OCI-LY1 (cell line): Measurements from ENCODE around the gene SAMD8.

Experiments
- H2AFZ ChIP-seq: fragments of 200-600 bp; sonication (generic), shearing (Covaris generic); 2 replicates; pipeline ENCODE4 v1.6.0; 2014; ENCODE audit warnings: antibody characterized with exemption, mild to moderate bottlenecking, low read length
- H3F3A ChIP-seq: fragments of 200-600 bp; sonication (generic), shearing (Covaris generic); 2 replicates; pipeline ENCODE4 v1.6.0; 2014; ENCODE audit warnings: mild to moderate bottlenecking, antibody characterized with exemption, low read length, moderate library complexity; ENCODE audit not compliant: insufficient read depth
- H3K27ac ChIP-seq: fragments of 200-600 bp; sonication (generic); 2 replicates; pipeline ENCODE4 v1.5.1; 2014; ENCODE audit warnings: low read length, mixed run types, mild to moderate bottlenecking, low read depth; ENCODE audit not compliant: poor library complexity, severe bottlenecking
- H3K27me3 ChIP-seq: fragments of 200-600 bp; sonication (generic); 2 replicates; pipeline ENCODE4 v1.6.0; 2014; ENCODE audit warnings: antibody characterized with exemption, mild to moderate bottlenecking, low read length, moderate library complexity; ENCODE audit not compliant: insufficient read depth
- H3K36me3 ChIP-seq: fragments of 200-600 bp; sonication (generic); 2 replicates; pipeline ENCODE4 v1.6.1; 2014; ENCODE audit warnings: mild to moderate bottlenecking, antibody characterized with exemption, low read length, moderate library complexity, mixed read lengths; ENCODE audit not compliant: insufficient read depth
- H3K4me1 ChIP-seq: fragments of 200-600 bp; sonication (generic); 2 replicates; pipeline ENCODE4 v1.5.1; 2014; ENCODE audit warnings: mild to moderate bottlenecking, low read length, moderate library complexity; ENCODE audit not compliant: insufficient read depth, severe bottlenecking
- H3K4me2 ChIP-seq: fragments of 200-600 bp; sonication (generic), shearing (Covaris generic); 2 replicates; pipeline ENCODE4 v1.6.1; 2014; ENCODE audit warnings: low read length
- H3K4me3 ChIP-seq: fragments of 200-600 bp; sonication (generic); 2 replicates; pipeline ENCODE4 v1.5.1; 2014; ENCODE audit warnings: low read length, low read depth, mild to moderate bottlenecking, mixed read lengths; ENCODE audit not compliant: poor library complexity, severe bottlenecking
- H3K79me2 ChIP-seq: fragments of 200-600 bp; shearing (Covaris generic); 2 replicates; pipeline ENCODE4 v1.6.1; 2016; ENCODE audit warnings: mixed run types, low read length, mixed read lengths; ENCODE audit not compliant: insufficient read depth
- H3K9ac ChIP-seq: fragments of 200-600 bp; sonication (generic), shearing (Covaris generic); 2 replicates; pipeline ENCODE4 v1.6.1; 2014; ENCODE audit warnings: mild to moderate bottlenecking, low read length, mixed read lengths
- H3K9me2 ChIP-seq: fragments of 200-600 bp; sonication (generic), shearing (Covaris generic); 2 replicates; pipeline ENCODE4 v1.6.1; 2014; ENCODE audit warnings: low read depth, mild to moderate bottlenecking, low read length, mixed read lengths
- H3K9me3 ChIP-seq: fragments of 200-600 bp; shearing (Covaris generic); 2 replicates; pipeline ENCODE4 v1.6.1; 2014; ENCODE audit warnings: low read length, mixed read lengths
- H4K20me1 ChIP-seq: fragments of 200-600 bp; sonication (generic), shearing (Covaris generic); 2 replicates; pipeline ENCODE4 v1.6.0; 2016; ENCODE audit warnings: mild to moderate bottlenecking, low read length; ENCODE audit not compliant: insufficient read depth
- CTCF ChIP-seq: fragments of 200-600 bp; sonication (generic), shearing (Covaris generic); IDR thresholded peaks from 2 replicates; pipeline ENCODE4 v1.5.1; 2017; ENCODE audit warnings: mild to moderate bottlenecking, antibody characterized with exemption, low read length, moderate library complexity, mixed read lengths
- EZH2 ChIP-seq: fragments of 200-600 bp; sonication (generic), shearing (Covaris generic); IDR thresholded peaks from 2 replicates; pipeline ENCODE4 v1.8.0; 2017; ENCODE audit warnings: borderline replicate concordance, mixed run types, mild to moderate bottlenecking, antibody characterized with exemption, low read length, moderate library complexity, mixed read lengths

Gene SAMD8

GRCh38 chr10:75100764-75101291 lies 10.6 kb upstream of the SAMD8 start:
- H3K9me3 ChIP-seq: no peaks in the 10 kb centered on the region
- no peak overlapping the region for H2AFZ ChIP-seq
- TF ChIP-seq CTCF (no peak), EZH2 (no peak)
- H3K4me3 ChIP-seq: no peak overlapping the region
- H3K79me2 ChIP-seq: no peaks in the 10 kb centered on the region
- no peaks in the 10 kb centered on the region for H3K36me3 ChIP-seq
- H4K20me1 ChIP-seq: no peaks in the 10 kb centered on the region
- H3K4me2 ChIP-seq: no peak overlapping the region
- no peaks in the 10 kb centered on the region for H3K27me3 ChIP-seq
- H3K9ac ChIP-seq: no peak overlapping the region
- no peaks in the 10 kb centered on the region for H3K9me2 ChIP-seq
- H3K27ac ChIP-seq: no peak overlapping the region
- H3K4me1 ChIP-seq: no peaks in the 10 kb centered on the region
- no peaks in the 10 kb centered on the region for H3F3A ChIP-seq

- Histone ChIP-seq H4K20me1 (no peaks in the 10 kb centered on the region), H3K36me3 (no peaks in the 10 kb centered on the region), H3K9me2 (no peaks in the 10 kb centered on the region), H3K4me2 (no peak overlapping the region), H3K4me3 (no peak overlapping the region), H3K79me2 (no peaks in the 10 kb centered on the region), H3K27me3 (no peaks in the 10 kb centered on the region), H3K27ac (no peak overlapping the region), H2AFZ (no peak overlapping the region), H3F3A (no peaks in the 10 kb centered on the region), H3K9me3 (no peaks in the 10 kb centered on the region), H3K9ac (no peak overlapping the region), H3K4me1 (peaks cover 4% of the 10 kb centered on the region)
- no peak for TF ChIP-seq CTCF
- no peak for TF ChIP-seq EZH2
Measured at GRCh38 chr10:75101416-75102251, 9.8 kb upstream of the SAMD8 start.

- H3K27me3 ChIP-seq: no peaks in the 10 kb centered on the region
Measured at GRCh38 chr10:75102830-75103673, 8.4 kb upstream of the SAMD8 start.

More at GRCh38 chr10:75102830-75103673, 8.4 kb upstream of the SAMD8 start:
- Histone ChIP-seq H4K20me1 (no peaks in the 10 kb centered on the region), H3K4me1 (peaks cover 4% of the 10 kb centered on the region), H3K4me2 (no peak overlapping the region), H3K9me3 (no peaks in the 10 kb centered on the region), H3K27ac (no peak overlapping the region), H3K36me3 (no peaks in the 10 kb centered on the region), H3K4me3 (no peak overlapping the region), H3K79me2 (no peaks in the 10 kb centered on the region), H3K9me2 (no peaks in the 10 kb centered on the region), H3F3A (no peaks in the 10 kb centered on the region), H3K9ac (no peak overlapping the region), H2AFZ (no peak overlapping the region)
- TF ChIP-seq CTCF (no peak), EZH2 (no peak)
